ENCODE results near the gene FAM20A.
"Not testable (repeated sequence)": the region's sequence is repeated elsewhere in the genome, so short reads cannot be mapped to it uniquely, and the experiment has no call there.

FAM20A gene

DNA sequence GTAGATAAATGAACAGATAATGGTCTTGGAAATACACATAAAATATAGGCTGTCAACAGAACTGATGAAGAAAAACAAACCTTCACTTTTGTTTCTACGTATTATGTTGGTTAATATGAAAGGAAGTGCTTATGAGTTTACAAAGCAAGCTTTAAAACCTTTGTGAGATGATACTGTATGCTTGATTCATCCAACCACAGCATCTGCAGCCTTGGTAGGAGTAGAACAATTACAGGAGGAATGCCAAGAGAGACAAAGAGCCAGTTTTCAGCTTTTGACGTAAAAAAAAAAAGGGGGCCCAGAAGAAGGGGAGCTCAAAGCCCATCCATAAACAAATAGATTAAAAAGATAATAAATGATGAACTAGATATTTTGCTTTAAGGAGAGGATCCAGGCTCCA lies 13.3 kb downstream of the FAM20A start:
- Histone ChIP-seq H3K36me3 (ENCODE audit: control insufficient read depth, insufficient read depth, low read length) (peaks cover 6% of the 10 kb centered on the region), H3K4me1 (ENCODE audit: control insufficient read depth, insufficient read depth, low read length) (no peaks in the 10 kb centered on the region), H3K9ac (ENCODE audit: low read depth, low read length) (no peak overlapping the region), H3K27me3 (ENCODE audit: control insufficient read depth, insufficient read depth, low read length) (no peaks in the 10 kb centered on the region), H3K4me3 (ENCODE audit: low read depth, low read length) (no peak overlapping the region), H3K27ac (ENCODE audit: low read depth, low read length) (no peak overlapping the region), H3K9me3 (ENCODE audit: control insufficient read depth, insufficient read depth, low read length) (no peaks in the 10 kb centered on the region; the same call in 1 of the 2 replicates)

DNA sequence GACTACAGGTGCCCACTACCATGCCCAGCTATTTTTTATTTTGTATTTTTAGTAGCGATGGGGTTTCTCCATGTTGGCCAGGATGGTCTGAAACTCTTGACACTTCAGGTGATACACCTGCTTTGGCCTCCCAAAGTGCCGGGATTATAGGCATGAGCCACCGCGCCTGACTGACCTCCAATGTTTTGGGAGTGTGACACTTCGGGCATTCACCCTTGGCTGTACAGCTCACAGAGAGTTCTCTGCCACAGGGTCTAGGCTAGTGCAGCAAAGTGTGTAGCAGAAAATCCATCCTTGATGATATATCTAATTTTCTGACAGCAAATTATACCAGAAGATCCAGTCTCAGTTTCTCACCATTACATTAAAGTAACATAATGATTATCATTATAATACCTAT lies 14.1 kb downstream of the FAM20A start:
- Histone ChIP-seq H3K4me1 (ENCODE audit: control insufficient read depth, insufficient read depth, low read length) (no peaks in the 10 kb centered on the region), H3K9ac (ENCODE audit: low read depth, low read length) (no peak overlapping the region), H3K36me3 (ENCODE audit: control insufficient read depth, insufficient read depth, low read length) (peaks cover 6% of the 10 kb centered on the region), H3K4me3 (ENCODE audit: low read depth, low read length) (no peak overlapping the region), H3K27me3 (ENCODE audit: control insufficient read depth, insufficient read depth, low read length) (no peaks in the 10 kb centered on the region), H3K27ac (ENCODE audit: low read depth, low read length) (no peak overlapping the region), H3K9me3 (ENCODE audit: control insufficient read depth, insufficient read depth, low read length) (no peaks in the 10 kb centered on the region; the same call in 1 of the 2 replicates)

DNA sequence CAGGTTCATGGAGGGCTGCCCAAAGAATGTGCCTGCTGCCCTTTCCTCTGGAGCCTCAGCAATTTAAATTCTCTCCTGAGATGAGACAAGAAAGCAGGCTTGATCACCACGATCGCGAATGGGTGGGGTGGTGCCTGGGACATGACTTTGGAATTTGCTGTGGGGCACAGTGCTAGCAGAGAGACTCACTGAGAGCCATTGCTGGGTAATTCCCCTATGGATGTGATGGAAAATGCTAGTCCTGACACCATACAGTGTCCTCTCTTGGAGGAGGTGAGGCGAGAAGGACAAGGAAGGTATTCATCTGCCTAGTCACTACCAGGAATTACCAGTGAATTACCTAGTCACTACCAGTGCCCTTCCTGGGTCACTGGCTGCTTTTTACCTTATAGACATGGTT lies 15.5 kb downstream of the FAM20A start:
- Histone ChIP-seq H3K36me3 (ENCODE audit: control insufficient read depth, insufficient read depth, low read length) (peaks cover 6% of the 10 kb centered on the region), H3K4me1 (ENCODE audit: control insufficient read depth, insufficient read depth, low read length) (no peaks in the 10 kb centered on the region), H3K9ac (ENCODE audit: low read depth, low read length) (no peak overlapping the region), H3K9me3 (ENCODE audit: control insufficient read depth, insufficient read depth, low read length) (no peaks in the 10 kb centered on the region; the same call in 1 of the 2 replicates), H3K27ac (ENCODE audit: low read depth, low read length) (no peak overlapping the region), H3K27me3 (ENCODE audit: control insufficient read depth, insufficient read depth, low read length) (no peaks in the 10 kb centered on the region), H3K4me3 (ENCODE audit: low read depth, low read length) (no peak overlapping the region)

DNA sequence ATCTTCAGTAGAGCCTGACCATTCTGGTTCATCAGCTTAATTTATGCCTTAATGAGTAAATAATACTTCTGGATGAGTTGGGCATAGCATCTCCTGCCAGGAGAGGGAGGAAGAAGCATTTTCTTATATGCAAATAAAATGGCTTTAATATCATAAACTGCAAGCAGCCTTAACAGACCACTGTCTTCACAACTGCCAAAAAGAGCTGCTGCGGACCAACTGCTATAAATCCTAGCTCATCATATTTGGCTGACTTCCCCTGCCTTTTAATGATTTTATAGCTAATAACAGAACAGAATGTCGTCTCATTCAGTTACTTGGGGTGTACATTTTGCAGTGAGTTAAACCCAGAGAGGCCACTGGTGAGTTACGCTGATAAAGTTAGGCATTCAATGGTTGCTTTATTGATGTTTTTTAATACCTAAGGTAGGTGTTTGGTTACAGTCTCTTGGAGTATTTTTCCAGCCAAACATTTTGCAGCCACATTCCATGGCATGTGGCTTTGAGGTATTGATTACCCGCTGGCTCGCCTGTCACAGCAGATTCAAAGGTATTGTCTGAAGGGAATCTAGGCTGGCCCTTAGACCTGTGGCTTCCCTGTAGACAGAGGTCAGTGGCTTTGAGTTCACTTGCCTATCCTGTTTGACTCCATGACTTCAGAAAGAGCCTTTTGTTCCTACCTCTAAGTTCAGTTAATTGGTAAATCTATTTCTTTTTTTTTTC lies 16.4 kb downstream of the FAM20A start:
- no peaks in the 10 kb centered on the region; the same call in 1 of the 2 replicates for H3K9me3 ChIP-seq (ENCODE audit: control insufficient read depth, insufficient read depth, low read length)
- H3K9ac ChIP-seq (ENCODE audit: low read depth, low read length) = no peak overlapping the region
- peaks cover 6% of the 10 kb centered on the region for H3K36me3 ChIP-seq (ENCODE audit: control insufficient read depth, insufficient read depth, low read length)
- no peaks in the 10 kb centered on the region for H3K27me3 ChIP-seq (ENCODE audit: control insufficient read depth, insufficient read depth, low read length)
- no peak overlapping the region for H3K27ac ChIP-seq (ENCODE audit: low read depth, low read length)
- no peak overlapping the region for H3K4me3 ChIP-seq (ENCODE audit: low read depth, low read length)
- no peaks in the 10 kb centered on the region; the same call in 1 of the 2 replicates for H3K4me1 ChIP-seq (ENCODE audit: control insufficient read depth, insufficient read depth, low read length)

DNA sequence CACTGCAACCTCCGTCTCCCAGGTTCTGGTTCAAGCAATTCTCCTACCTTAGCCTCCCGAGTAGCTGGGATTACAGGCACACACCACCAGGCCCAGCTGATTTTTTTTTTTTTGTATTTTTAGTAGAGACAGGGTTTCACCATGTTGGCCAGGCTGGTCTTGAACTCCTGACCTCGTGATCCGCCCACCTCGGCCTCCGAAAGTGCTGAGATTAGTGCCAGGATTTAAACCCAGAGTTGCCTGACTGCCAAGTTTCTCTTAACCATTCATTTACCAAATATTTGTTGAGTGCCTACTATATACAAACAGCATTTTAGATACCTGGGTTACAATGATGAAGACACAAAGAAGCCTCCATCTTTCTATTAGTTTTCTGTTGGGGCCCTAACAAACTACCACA lies 18.3 kb downstream of the FAM20A start:
- not testable (repeated sequence) for H3K9me3 ChIP-seq (ENCODE audit: control insufficient read depth, insufficient read depth, low read length); H3K4me1 ChIP-seq (ENCODE audit: control insufficient read depth, insufficient read depth, low read length); H3K4me3 ChIP-seq (ENCODE audit: low read depth, low read length); H3K27me3 ChIP-seq (ENCODE audit: control insufficient read depth, insufficient read depth, low read length); H3K27ac ChIP-seq (ENCODE audit: low read depth, low read length); H3K36me3 ChIP-seq (ENCODE audit: control insufficient read depth, insufficient read depth, low read length); H3K9ac ChIP-seq (ENCODE audit: low read depth, low read length)

DNA sequence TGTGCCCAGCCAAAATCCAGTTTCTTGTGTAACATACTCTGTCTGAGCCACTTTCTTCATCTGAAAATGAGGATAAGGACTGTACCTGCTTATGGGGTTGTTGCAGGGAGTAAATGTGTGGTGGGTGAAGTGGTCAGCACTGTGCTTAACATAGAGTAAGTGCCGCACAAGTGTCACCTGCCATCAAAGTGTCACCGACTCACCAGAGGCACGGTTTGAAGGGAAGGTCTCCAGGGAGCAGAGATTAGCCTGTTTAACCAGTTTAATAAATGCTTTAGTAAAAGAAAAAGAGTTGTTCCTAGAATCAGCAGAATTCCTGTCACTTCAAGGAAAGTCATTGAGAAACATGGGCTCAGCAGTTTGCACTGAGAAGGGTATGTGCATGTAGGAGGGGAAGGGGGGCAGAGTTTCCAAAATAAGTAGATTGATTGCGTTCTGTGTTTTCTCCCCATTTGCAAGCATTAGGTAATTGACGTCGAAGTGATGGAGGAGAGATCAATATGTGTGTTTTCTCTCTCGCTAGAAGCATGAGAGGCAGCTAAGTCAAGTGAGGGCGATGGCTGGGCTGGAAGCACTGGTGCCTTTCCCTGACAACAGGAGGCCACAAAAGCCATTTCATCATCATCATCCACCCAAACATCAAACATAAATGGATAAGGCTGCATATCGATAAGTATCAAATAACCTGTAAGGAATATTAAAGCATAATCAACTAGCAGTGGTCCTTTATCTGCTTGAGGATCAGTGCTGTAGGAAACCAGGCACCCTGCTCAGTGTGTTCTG lies 19.1 kb downstream of the FAM20A start:
- no peaks in the 10 kb centered on the region for H3K36me3 ChIP-seq (ENCODE audit: control insufficient read depth, insufficient read depth, low read length)
- H3K27me3 ChIP-seq (ENCODE audit: control insufficient read depth, insufficient read depth, low read length) = no peaks in the 10 kb centered on the region
- H3K9ac ChIP-seq (ENCODE audit: low read depth, low read length) = no peak overlapping the region
- no peaks in the 10 kb centered on the region for H3K9me3 ChIP-seq (ENCODE audit: control insufficient read depth, insufficient read depth, low read length)
- no peaks in the 10 kb centered on the region; the same call in 1 of the 2 replicates for H3K4me1 ChIP-seq (ENCODE audit: control insufficient read depth, insufficient read depth, low read length)
- no peak overlapping the region for H3K4me3 ChIP-seq (ENCODE audit: low read depth, low read length)
- no peak overlapping the region for H3K27ac ChIP-seq (ENCODE audit: low read depth, low read length)

DNA sequence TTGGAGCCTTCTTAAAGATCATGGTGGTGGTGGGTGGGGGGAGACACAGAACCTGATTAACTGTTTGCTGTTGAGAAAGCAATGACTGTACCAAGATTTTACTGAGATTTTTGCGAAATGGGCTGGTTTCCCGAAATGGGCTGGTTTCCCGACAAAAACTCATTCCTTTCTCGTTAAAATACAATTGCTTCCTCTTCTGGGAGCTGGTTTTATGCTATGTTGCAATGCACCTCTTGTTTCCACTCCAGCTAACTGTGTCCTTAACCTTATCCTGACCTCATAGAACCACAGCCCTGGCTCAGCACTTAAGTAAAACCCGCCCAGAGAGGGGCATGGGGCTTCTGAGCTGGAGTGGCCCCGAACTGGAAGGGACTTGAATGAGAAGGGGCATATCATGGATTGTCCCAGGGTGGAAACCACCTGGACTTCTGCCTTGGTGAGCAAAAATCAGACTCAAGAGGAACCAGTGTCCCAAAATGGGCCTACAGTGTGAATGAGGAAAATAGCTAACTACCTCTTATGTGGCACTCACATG lies 20.9 kb downstream of the FAM20A start:
- H3K27ac ChIP-seq (ENCODE audit: low read depth, low read length) = no peak overlapping the region
- no peaks in the 10 kb centered on the region for H3K27me3 ChIP-seq (ENCODE audit: control insufficient read depth, insufficient read depth, low read length)
- H3K36me3 ChIP-seq (ENCODE audit: control insufficient read depth, insufficient read depth, low read length) = no peaks in the 10 kb centered on the region
- no peak overlapping the region for H3K9ac ChIP-seq (ENCODE audit: low read depth, low read length)
- no peak overlapping the region for H3K4me3 ChIP-seq (ENCODE audit: low read depth, low read length)
- no peaks in the 10 kb centered on the region for H3K9me3 ChIP-seq (ENCODE audit: control insufficient read depth, insufficient read depth, low read length)
- no peaks in the 10 kb centered on the region; the same call in 1 of the 2 replicates for H3K4me1 ChIP-seq (ENCODE audit: control insufficient read depth, insufficient read depth, low read length)

DNA sequence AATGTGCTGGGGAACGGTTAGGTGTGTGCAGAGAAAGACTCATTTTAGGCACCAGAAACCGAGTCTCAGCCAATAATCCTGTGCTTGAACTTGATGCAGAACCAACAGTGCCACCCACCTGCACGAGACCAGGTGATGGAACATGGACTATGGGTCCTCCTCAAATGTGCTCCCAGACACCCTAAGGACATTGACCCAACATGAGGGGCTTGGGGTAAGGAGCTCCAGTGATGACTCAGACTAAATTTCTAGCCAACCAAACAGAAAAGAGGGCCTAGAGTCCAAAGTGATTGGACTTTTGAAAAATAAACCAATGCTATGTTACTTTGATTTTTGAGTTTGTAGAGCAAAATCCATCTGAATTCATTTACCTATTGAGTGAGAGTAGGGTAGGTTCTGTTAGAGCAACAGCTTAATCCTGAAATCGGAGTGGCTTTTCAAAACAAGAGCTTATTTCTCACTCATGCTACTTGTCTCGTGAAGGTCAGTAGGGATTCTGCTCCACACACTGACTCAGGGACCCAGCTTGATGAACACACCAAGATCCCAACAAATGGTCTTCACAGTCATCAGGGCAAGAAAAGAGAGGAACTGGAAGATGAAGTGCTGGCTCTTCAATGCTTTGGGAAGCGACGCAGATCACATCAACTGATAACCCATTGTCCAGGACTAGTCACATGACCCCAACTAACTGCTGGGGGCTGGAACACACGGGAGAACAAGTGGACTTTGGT lies 21.8 kb downstream of the FAM20A start:
- Histone ChIP-seq H3K4me3 (ENCODE audit: low read depth, low read length) (no peak overlapping the region), H3K4me1 (ENCODE audit: control insufficient read depth, insufficient read depth, low read length) (no peaks in the 10 kb centered on the region; the same call in 1 of the 2 replicates), H3K27me3 (ENCODE audit: control insufficient read depth, insufficient read depth, low read length) (no peaks in the 10 kb centered on the region)

DNA sequence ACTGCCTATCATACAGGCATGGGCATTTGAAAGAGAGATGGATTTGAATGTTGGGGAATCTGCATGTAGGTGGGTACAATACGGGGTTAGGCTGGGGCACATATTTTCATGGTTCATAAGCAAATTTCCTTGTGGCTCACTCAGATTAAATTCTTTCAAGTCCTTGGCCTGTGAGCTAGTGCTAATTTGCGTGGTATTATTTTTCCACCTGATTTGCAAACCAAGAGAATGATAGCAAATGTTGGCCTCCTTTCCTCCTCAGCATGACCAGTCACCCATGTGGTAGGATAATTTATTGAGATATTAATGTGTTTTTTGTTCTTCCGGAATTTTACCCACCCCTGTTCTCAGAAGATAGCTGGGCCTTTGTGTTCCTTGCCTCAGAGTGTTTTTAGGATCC lies 22.9 kb downstream of the FAM20A start:
- Histone ChIP-seq H3K4me1 (ENCODE audit: control insufficient read depth, insufficient read depth, low read length) (no peaks in the 10 kb centered on the region; the same call in 1 of the 2 replicates), H3K9me3 (ENCODE audit: control insufficient read depth, insufficient read depth, low read length) (no peaks in the 10 kb centered on the region), H3K4me3 (ENCODE audit: low read depth, low read length) (no peak overlapping the region), H3K27me3 (ENCODE audit: control insufficient read depth, insufficient read depth, low read length) (no peaks in the 10 kb centered on the region), H3K27ac (ENCODE audit: low read depth, low read length) (no peak overlapping the region), H3K36me3 (ENCODE audit: control insufficient read depth, insufficient read depth, low read length) (no peaks in the 10 kb centered on the region), H3K9ac (ENCODE audit: low read depth, low read length) (no peak overlapping the region)

More for the DNA sequence above, 21.8 kb downstream of the FAM20A start:
- Histone ChIP-seq H3K36me3 (ENCODE audit: control insufficient read depth, insufficient read depth, low read length) (no peaks in the 10 kb centered on the region), H3K9me3 (ENCODE audit: control insufficient read depth, insufficient read depth, low read length) (no peaks in the 10 kb centered on the region), H3K9ac (ENCODE audit: low read depth, low read length) (no peak overlapping the region), H3K27ac (ENCODE audit: low read depth, low read length) (no peak overlapping the region)

DNA sequence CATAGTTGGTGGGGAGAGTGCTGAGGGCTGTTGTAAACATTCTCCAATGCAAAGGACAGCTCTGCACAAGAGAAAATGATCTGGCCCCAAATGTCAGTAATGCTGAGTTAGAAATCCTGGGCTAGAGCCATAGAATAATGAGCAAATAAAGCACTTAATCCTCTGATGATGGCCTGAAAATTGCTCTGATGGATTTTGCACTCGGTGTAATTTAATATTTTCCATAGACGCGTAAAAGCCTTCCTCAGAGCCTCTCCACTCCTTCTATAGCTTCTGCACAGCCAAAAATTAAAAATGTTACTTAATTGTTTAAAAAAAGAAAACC lies 23.7 kb downstream of the FAM20A start:
- H3K9ac ChIP-seq (ENCODE audit: low read depth, low read length) = no peak overlapping the region
- no peaks in the 10 kb centered on the region for H3K27me3 ChIP-seq (ENCODE audit: control insufficient read depth, insufficient read depth, low read length)
- H3K4me3 ChIP-seq (ENCODE audit: low read depth, low read length) = no peak overlapping the region

More for the DNA sequence above, 23.7 kb downstream of the FAM20A start:
- no peak overlapping the region for H3K27ac ChIP-seq (ENCODE audit: low read depth, low read length)
- H3K9me3 ChIP-seq (ENCODE audit: control insufficient read depth, insufficient read depth, low read length) = no peaks in the 10 kb centered on the region
- H3K4me1 ChIP-seq (ENCODE audit: control insufficient read depth, insufficient read depth, low read length) = no peaks in the 10 kb centered on the region; the same call in 1 of the 2 replicates
- no peaks in the 10 kb centered on the region for H3K36me3 ChIP-seq (ENCODE audit: control insufficient read depth, insufficient read depth, low read length)
